ENCODE results near the gene FABP1.

GRCh38 chr2:88074854-88075292 is 53.0 kb downstream of the FABP1 start:
- TF ChIP-seq POLR2A (IDR thresholded peaks at IDR 0.05; ENCODE audit: low read depth, low read length) (no peak), TAF1 (IDR thresholded peaks at IDR 0.05; ENCODE audit: low read depth, low read length) (no peak), POLR2AphosphoS5 (IDR thresholded peaks at IDR 0.05; ENCODE audit: low read depth, low read length) (no peak)

Data from GM12891 (cell line).